ENCODE data around the gene KRT16. TPM values are rescaled to one million over a fixed set of nuclear protein-coding genes. Genes with fewer than 3 reads are reported as not detected.
"Not testable (repeated sequence)": the region's sequence is repeated elsewhere in the genome, so short reads cannot be mapped to it uniquely, and the experiment has no call there.

Gene KRT16
- total and polyA plus RNA-seq, 3 donors from 2014 or later: not detected

- TF ChIP-seq, protein P1, sequence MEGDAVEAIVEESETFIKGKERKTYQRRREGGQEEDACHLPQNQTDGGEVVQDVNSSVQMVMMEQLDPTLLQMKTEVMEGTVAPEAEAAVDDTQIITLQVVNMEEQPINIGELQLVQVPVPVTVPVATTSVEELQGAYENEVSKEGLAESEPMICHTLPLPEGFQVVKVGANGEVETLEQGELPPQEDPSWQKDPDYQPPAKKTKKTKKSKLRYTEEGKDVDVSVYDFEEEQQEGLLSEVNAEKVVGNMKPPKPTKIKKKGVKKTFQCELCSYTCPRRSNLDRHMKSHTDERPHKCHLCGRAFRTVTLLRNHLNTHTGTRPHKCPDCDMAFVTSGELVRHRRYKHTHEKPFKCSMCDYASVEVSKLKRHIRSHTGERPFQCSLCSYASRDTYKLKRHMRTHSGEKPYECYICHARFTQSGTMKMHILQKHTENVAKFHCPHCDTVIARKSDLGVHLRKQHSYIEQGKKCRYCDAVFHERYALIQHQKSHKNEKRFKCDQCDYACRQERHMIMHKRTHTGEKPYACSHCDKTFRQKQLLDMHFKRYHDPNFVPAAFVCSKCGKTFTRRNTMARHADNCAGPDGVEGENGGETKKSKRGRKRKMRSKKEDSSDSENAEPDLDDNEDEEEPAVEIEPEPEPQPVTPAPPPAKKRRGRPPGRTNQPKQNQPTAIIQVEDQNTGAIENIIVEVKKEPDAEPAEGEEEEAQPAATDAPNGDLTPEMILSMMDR (IDR thresholded peaks at IDR 0.05): no peak
- no peak for TF ChIP-seq POLR2A (IDR thresholded peaks at IDR 0.05)
- intact Hi-C loops (cut with DNase I; ENCODE audit: low total_unique reads): no loop called here
- Histone ChIP-seq H3K4me3 (no peak overlapping the region), H3K9me3 (no peaks in the 10 kb centered on the region), H3K4me1 (no peaks in the 10 kb centered on the region), H3K27me3 (no peaks in the 10 kb centered on the region), H3K27ac (no peak overlapping the region), H3K36me3 (ENCODE audit: low read depth, missing control alignments) (no peaks in the 10 kb centered on the region)
- WGBS, 2 donors: 92% methylated on average over 5 of the region's 5 CpGs; no CpG with 5 or more reads in 1 of the 2 donors
- no peak for DNase-seq
These were observed 1.5 kb upstream of the KRT16 start for GRCh38 chr17:41614098-41614497.

DNA sequence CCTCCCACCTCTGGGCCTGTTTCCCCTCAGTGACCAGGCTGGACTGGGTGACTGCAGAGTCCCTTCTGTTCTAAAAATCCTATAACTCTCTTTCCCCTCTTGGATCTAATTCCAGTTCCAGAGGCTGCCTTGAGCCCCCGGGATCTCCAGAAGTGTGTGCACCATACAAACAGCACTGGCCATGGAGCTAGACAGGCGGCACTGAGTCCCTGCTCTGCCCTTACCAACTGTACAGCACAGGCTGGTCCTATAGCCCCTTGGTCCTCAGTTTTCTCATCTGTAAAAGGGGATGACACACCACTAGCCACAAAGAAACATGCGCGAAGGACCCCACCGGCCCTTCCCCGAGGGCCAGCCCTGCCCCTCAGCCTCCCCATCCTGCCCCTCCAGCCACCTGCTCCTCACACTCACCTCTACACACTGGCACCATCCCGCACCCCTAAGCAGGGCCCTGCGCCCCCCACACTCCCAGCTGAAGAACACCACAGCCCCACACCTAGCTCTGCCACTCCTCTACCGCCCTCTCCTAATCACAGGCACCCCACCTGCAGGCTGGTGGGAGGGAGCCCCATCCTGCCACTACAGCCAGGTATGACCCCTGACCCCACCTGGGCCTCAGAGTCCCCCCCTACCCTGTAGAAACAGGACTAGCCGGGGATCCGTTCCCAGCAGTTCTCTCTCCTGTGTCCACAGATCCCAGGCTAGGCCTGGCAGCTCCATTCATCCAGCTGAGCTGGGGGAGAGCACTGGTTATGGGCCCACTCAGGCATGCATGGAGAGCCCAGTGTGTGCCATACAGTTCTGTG lies 913 bp upstream of the KRT16 start:
- no peaks in the 10 kb centered on the region for H3K9me3 ChIP-seq
- no peak overlapping the region for H3K4me3 ChIP-seq
- H3K4me1 ChIP-seq: no peaks in the 10 kb centered on the region
- WGBS, 2 donors: 88 to 90% methylated on average over 11 of the region's 11 CpGs
- intact Hi-C loops (cut with DNase I; ENCODE audit: low total_unique reads): no loop called here
- TF ChIP-seq POLR2A (IDR thresholded peaks at IDR 0.05): no peak
- TF ChIP-seq, protein P1 (IDR thresholded peaks at IDR 0.05): no peak
- no peaks in the 10 kb centered on the region for H3K27me3 ChIP-seq
- H3K27ac ChIP-seq: no peak overlapping the region
- no peaks in the 10 kb centered on the region for H3K36me3 ChIP-seq (ENCODE audit: low read depth, missing control alignments)
- DNase-seq: no peak

GRCh38 chr17:41610965-41611640 lies 1.5 kb downstream of the KRT16 start:
- intact Hi-C loops (cut with DNase I; ENCODE audit: low total_unique reads): no loop called here
- TF ChIP-seq, protein P1 (IDR thresholded peaks at IDR 0.05): no peak
- DNase-seq: no peak
- Histone ChIP-seq H3K27me3 (no peaks in the 10 kb centered on the region), H3K27ac (no peak overlapping the region), H3K36me3 (ENCODE audit: low read depth, missing control alignments) (no peaks in the 10 kb centered on the region), H3K4me1 (no peaks in the 10 kb centered on the region), H3K4me3 (no peak overlapping the region), H3K9me3 (no peaks in the 10 kb centered on the region)
- 91 to 96% methylated on average over 10 to 24 of the region's 25 CpGs for WGBS, 2 donors

GRCh38 chr17:41610061-41610517 lies 2.5 kb downstream of the KRT16 start:
- H3K36me3 ChIP-seq (ENCODE audit: low read depth, missing control alignments); H3K27ac ChIP-seq; intact Hi-C loops (cut with DNase I; ENCODE audit: low total_unique reads); DNase-seq; H3K9me3 ChIP-seq; H3K4me1 ChIP-seq; H3K4me3 ChIP-seq; H3K27me3 ChIP-seq: not testable (repeated sequence)
- 59 to 60% methylated on average over 10 of the region's 10 CpGs for WGBS, 2 donors

DNA sequence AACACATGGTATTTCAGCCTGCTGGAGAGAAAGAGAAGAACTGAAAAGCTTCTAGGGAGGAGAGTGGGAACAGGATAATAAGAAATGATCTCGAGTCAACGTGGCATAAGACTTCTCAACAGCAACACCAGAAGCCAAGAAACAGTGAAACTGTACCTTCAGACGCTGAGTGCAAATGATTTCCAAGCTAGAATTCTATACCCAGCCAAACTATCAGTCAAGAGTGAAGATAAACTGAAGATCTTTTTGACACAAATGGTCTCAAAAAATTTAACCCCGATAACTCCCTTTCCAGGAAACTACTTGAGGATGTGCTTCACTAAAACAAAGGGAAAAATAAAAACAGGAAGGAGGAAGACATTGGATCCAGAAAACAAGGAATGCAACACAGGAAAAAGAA lies 5.6 kb downstream of the KRT16 start:
- H3K4me1 ChIP-seq; H3K36me3 ChIP-seq (ENCODE audit: low read depth, missing control alignments); H3K4me3 ChIP-seq; DNase-seq; H3K9me3 ChIP-seq; intact Hi-C loops (cut with DNase I; ENCODE audit: low total_unique reads); H3K27ac ChIP-seq; H3K27me3 ChIP-seq: not testable (repeated sequence)
- 83 to 88% methylated on average over 4 of the region's 4 CpGs for WGBS, 2 donors
